Measurements from ENCODE around the gene RAMP1.

Gene RAMP1

DNA sequence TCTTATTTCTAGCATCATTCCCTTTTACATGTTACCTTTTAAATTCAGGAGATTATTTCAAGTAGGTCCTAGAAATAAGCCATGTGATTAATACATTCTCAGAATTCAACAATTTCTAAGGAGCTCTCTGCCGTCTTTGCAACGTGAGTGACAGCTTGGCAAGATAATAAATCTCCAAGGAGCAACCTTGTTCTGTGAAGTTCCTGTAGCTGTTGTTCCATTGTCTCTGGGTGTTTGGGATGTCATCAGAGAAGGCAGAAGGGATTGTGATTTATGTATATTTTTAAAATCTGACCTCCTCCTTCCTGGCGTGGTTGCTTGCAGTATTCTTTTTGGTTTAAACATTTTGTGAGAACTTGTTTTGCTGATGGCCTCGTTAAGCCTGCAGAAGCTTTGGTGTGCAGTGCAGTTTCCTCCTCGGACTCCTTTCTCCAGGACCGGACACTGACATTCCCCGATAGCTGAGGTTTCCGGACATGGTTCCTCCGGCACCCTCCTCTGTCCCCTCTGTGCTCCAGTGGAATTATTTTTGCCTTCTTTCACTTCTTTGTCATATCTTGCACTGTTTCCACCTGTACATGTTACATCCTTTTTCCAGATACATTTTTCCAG is 33.7 kb downstream of the RAMP1 start:
- H3K9ac ChIP-seq (ENCODE audit: low read depth, low read length, poor library complexity, severe bottlenecking), result no peak overlapping the region
- peaks cover 19% of the 10 kb centered on the region for H3K4me1 ChIP-seq (ENCODE audit: insufficient read depth, low read length, poor library complexity, severe bottlenecking)
- no peak overlapping the region for H2AFZ ChIP-seq (ENCODE audit: low read length)

DNA sequence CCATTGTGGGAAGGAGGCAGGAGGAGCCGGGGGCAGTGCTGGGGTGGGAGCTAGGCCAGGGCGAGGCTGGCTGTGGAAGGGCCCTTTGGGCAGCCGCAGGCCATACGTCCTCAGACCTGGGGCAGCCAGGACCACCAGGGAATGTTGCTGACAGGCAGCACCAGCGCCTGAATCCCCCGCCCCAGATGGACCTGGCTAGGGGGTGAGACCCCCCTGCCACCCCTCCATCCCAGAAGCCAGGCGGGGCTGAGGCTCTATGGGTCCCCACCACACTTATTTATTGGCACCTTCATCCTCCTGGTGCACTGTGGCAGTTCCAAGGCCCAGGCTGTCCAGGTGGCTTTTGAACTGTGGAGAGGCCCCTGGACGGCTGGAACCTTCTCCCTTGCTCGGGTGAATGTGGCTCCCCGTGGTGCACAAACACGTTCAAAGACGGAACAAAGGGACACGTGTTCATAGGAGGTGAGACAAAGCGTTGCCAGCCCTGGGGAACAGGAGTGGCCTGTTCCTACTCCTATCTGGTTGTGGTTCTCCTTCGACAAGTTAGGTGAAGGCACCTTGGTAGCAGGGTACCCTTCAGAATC is 35.1 kb downstream of the RAMP1 start:
- no peaks in the 10 kb centered on the region for H3K9me3 ChIP-seq (ENCODE audit: insufficient read depth, low read depth, low read length)
- H3K4me1 ChIP-seq (ENCODE audit: insufficient read depth, low read length, poor library complexity, severe bottlenecking), result peaks cover 30% of the 10 kb centered on the region
- H2AFZ ChIP-seq (ENCODE audit: low read length), result no peak overlapping the region
- H3K79me2 ChIP-seq (ENCODE audit: insufficient read depth, low read length), result no peaks in the 10 kb centered on the region
- H3F3A ChIP-seq (ENCODE audit: low read depth), result no peaks in the 10 kb centered on the region; the same call in 1 of the 2 replicates
- no peaks in the 10 kb centered on the region for H3K27me3 ChIP-seq (ENCODE audit: insufficient read depth, low read length, poor library complexity, severe bottlenecking)
- H3K9me2 ChIP-seq (replicated peaks; ENCODE audit: low read depth, low read length), result no peaks in the 10 kb centered on the region
- H3K9ac ChIP-seq (ENCODE audit: low read depth, low read length, poor library complexity, severe bottlenecking), result no peak overlapping the region
- TF ChIP-seq EZH2phosphoT487 (IDR thresholded peaks at IDR 0.05; ENCODE audit: borderline replicate concordance), result no peak
- TF ChIP-seq, protein P1, sequence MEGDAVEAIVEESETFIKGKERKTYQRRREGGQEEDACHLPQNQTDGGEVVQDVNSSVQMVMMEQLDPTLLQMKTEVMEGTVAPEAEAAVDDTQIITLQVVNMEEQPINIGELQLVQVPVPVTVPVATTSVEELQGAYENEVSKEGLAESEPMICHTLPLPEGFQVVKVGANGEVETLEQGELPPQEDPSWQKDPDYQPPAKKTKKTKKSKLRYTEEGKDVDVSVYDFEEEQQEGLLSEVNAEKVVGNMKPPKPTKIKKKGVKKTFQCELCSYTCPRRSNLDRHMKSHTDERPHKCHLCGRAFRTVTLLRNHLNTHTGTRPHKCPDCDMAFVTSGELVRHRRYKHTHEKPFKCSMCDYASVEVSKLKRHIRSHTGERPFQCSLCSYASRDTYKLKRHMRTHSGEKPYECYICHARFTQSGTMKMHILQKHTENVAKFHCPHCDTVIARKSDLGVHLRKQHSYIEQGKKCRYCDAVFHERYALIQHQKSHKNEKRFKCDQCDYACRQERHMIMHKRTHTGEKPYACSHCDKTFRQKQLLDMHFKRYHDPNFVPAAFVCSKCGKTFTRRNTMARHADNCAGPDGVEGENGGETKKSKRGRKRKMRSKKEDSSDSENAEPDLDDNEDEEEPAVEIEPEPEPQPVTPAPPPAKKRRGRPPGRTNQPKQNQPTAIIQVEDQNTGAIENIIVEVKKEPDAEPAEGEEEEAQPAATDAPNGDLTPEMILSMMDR (conservative IDR thresholded peaks at IDR 0.05; ENCODE audit: low read length), result no peak
- no peak overlapping the region for H3K4me3 ChIP-seq (ENCODE audit: low read length, poor library complexity, severe bottlenecking)
- no peaks in the 10 kb centered on the region for H4K20me1 ChIP-seq (ENCODE audit: insufficient read depth, low read length, poor library complexity, severe bottlenecking)
- H3K36me3 ChIP-seq (ENCODE audit: insufficient read depth, low read length), result no peaks in the 10 kb centered on the region
- H3K4me2 ChIP-seq (ENCODE audit: low read depth, low read length, poor library complexity, severe bottlenecking), result no peak overlapping the region

More for the DNA sequence above, 33.7 kb downstream of the RAMP1 start:
- Histone ChIP-seq H4K20me1 (ENCODE audit: insufficient read depth, low read length, poor library complexity, severe bottlenecking) (no peaks in the 10 kb centered on the region), H3K9me3 (ENCODE audit: insufficient read depth, low read depth, low read length) (no peaks in the 10 kb centered on the region), H3F3A (ENCODE audit: low read depth) (no peaks in the 10 kb centered on the region; the same call in 1 of the 2 replicates), H3K36me3 (ENCODE audit: insufficient read depth, low read length) (no peaks in the 10 kb centered on the region), H3K9me2 (replicated peaks; ENCODE audit: low read depth, low read length) (no peaks in the 10 kb centered on the region), H3K4me2 (ENCODE audit: low read depth, low read length, poor library complexity, severe bottlenecking) (peak overlapping the region; percentile 59), H3K27me3 (ENCODE audit: insufficient read depth, low read length, poor library complexity, severe bottlenecking) (no peaks in the 10 kb centered on the region), H3K79me2 (ENCODE audit: insufficient read depth, low read length) (no peaks in the 10 kb centered on the region), H3K4me3 (ENCODE audit: low read length, poor library complexity, severe bottlenecking) (no peak overlapping the region)
- TF ChIP-seq, protein P1 (conservative IDR thresholded peaks at IDR 0.05; ENCODE audit: low read length), result no peak
- TF ChIP-seq EZH2phosphoT487 (IDR thresholded peaks at IDR 0.05; ENCODE audit: borderline replicate concordance), result no peak

DNA sequence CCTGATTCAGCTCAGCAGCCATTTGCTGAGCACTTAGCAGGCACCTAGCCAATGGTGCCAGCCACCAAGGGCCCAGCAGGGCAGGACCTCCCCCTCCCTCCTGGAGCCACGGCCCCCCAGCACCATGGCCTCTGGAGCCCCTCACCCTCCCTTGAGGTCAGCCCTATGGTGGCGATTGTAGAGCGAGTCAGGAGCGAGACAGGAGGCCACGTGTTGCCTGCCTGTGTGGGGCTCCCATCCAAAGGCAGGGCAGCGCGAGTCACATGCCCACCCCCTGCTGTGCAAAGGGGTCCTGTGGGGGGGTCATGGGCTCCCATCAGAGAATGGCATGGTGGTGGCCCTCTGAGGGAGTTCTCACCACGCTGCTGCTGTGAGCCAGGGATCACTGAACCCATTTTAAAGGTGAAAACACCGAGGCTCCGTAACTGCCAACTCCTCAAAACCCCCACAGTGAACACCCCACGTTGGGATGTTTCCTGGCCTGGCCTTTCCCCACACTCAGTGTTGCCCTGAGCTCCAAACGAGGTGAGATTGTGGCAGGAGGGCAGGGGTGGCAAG is 35.6 kb downstream of the RAMP1 start:
- no peak overlapping the region for H3K9ac ChIP-seq (ENCODE audit: low read depth, low read length, poor library complexity, severe bottlenecking)
- H3F3A ChIP-seq (ENCODE audit: low read depth), result no peaks in the 10 kb centered on the region; the same call in 1 of the 2 replicates
- no peak overlapping the region for H3K4me3 ChIP-seq (ENCODE audit: low read length, poor library complexity, severe bottlenecking)
- no peaks in the 10 kb centered on the region for H3K9me3 ChIP-seq (ENCODE audit: insufficient read depth, low read depth, low read length)
- TF ChIP-seq, protein P1 (conservative IDR thresholded peaks at IDR 0.05; ENCODE audit: low read length), result no peak
- TF ChIP-seq EZH2phosphoT487 (IDR thresholded peaks at IDR 0.05; ENCODE audit: borderline replicate concordance), result no peak
- H3K9me2 ChIP-seq (replicated peaks; ENCODE audit: low read depth, low read length), result no peaks in the 10 kb centered on the region
- H4K20me1 ChIP-seq (ENCODE audit: insufficient read depth, low read length, poor library complexity, severe bottlenecking), result no peaks in the 10 kb centered on the region
- no peaks in the 10 kb centered on the region for H3K79me2 ChIP-seq (ENCODE audit: insufficient read depth, low read length)
- no peak overlapping the region for H2AFZ ChIP-seq (ENCODE audit: low read length)
- no peaks in the 10 kb centered on the region for H3K27me3 ChIP-seq (ENCODE audit: insufficient read depth, low read length, poor library complexity, severe bottlenecking)
- no peaks in the 10 kb centered on the region for H3K36me3 ChIP-seq (ENCODE audit: insufficient read depth, low read length)
- peaks cover 31% of the 10 kb centered on the region for H3K4me1 ChIP-seq (ENCODE audit: insufficient read depth, low read length, poor library complexity, severe bottlenecking)
- no peak overlapping the region for H3K4me2 ChIP-seq (ENCODE audit: low read depth, low read length, poor library complexity, severe bottlenecking)
